Upper lobe of left lung (tissue), 4 donors: ENCODE results near the gene FGGY.

Experiments
- CTCF ChIP-seq, 6 experiments: fragments of 450-650 bp in 4 of 6; fragments of 200-600 bp in 2 of 6; sonication (generic) in 2 of 6; IDR thresholded peaks; one replicate each; pipeline ENCODE4 v1.5.1; 2016 to 2019; ENCODE audit warnings: antibody characterized with exemption in 6 of 6
- POLR2AphosphoS5 ChIP-seq, 2 donors: sonication (generic); formaldehyde crosslinking; IDR thresholded peaks; one replicate each; pipeline ENCODE4 v1.5.1; 2017; ENCODE audit warnings: antibody characterized with exemption in 2 of 2

- TF ChIP-seq CTCF (IDR thresholded peaks at IDR 0.05): no peak
- peak in 1 of 2 donors; percentile 26 for TF ChIP-seq POLR2AphosphoS5 (IDR thresholded peaks at IDR 0.05)
Observed at GRCh38 chr1:59390307-59390706, 93.4 kb downstream of the FGGY start.
